GM23338 (cell line): ENCODE results near the gene IFI35. TPM values are rescaled to one million over a fixed set of nuclear protein-coding genes. Genes with fewer than 3 reads are reported as not detected.

Source experiments
- ATAC-seq: fragments of 200-7000 bp; cut with Tn5 transposase; 3 replicates; pipeline ENCODE4 v1.9.1; 2020
- DNase-seq: peaks from one replicate; pipeline ENCODE4 v3.0.0-alpha.2; 2015; ENCODE audit warnings: low spot score
- H2AFZ ChIP-seq: fragments of 200-600 bp; sonication (generic); 2 replicates; pipeline ENCODE4 v1.8.0; 2016; ENCODE audit warnings: antibody characterized with exemption, mild to moderate bottlenecking, moderate library complexity
- H3F3A ChIP-seq: fragments of 200-600 bp; sonication (generic); replicated peaks from 2 replicates; pipeline ENCODE4 v1.8.0; 2017; ENCODE audit warnings: antibody characterized with exemption, mixed run types, low read depth
- H3K27ac ChIP-seq: fragments of 200-600 bp; sonication (generic); 2 replicates; pipeline ENCODE4 v1.6.1; 2016; ENCODE audit warnings: low read depth
- H3K27me3 ChIP-seq: fragments of 200-600 bp; sonication (generic); 2 replicates; pipeline ENCODE4 v1.8.0; 2016; ENCODE audit warnings: mild to moderate bottlenecking, mixed run types, moderate library complexity; ENCODE audit not compliant: insufficient read depth
- H3K36me3 ChIP-seq: fragments of 200-600 bp; sonication (generic); 2 replicates; pipeline ENCODE4 v1.8.0; 2016; ENCODE audit warnings: mild to moderate bottlenecking; ENCODE audit not compliant: insufficient read depth
- H3K4me1 ChIP-seq: fragments of 200-600 bp; sonication (generic); 2 replicates; pipeline ENCODE4 v1.8.0; 2016; ENCODE audit warnings: mild to moderate bottlenecking, moderate library complexity; ENCODE audit not compliant: insufficient read depth
- H3K4me2 ChIP-seq: fragments of 200-600 bp; sonication (generic); 2 replicates; pipeline ENCODE4 v1.7.1; 2017; ENCODE audit warnings: mixed run types
- H3K4me3 ChIP-seq: fragments of 200-600 bp; sonication (generic); 2 replicates; pipeline ENCODE4 v1.6.1; 2016; ENCODE audit warnings: mixed run types
- H3K79me2 ChIP-seq: fragments of 200-600 bp; sonication (generic); replicated peaks from 2 replicates; pipeline ENCODE4 v1.8.0; 2017; ENCODE audit warnings: mild to moderate bottlenecking; ENCODE audit not compliant: insufficient read depth
- H3K9me2 ChIP-seq: fragments of 200-600 bp; sonication (generic); 2 replicates; pipeline ENCODE4 v1.8.0; 2017; ENCODE audit not compliant: insufficient read depth
- H4K20me1 ChIP-seq: fragments of 200-600 bp; sonication (generic); replicated peaks from 2 replicates; pipeline ENCODE4 v1.8.0; 2017; ENCODE audit warnings: mild to moderate bottlenecking; ENCODE audit not compliant: insufficient read depth
- H3K27ac Mint-ChIP-seq: 2 replicates; pipeline ENCODE4 v1.8.0; 2020; ENCODE audit warnings: inconsistent platforms, mild to moderate bottlenecking, moderate library complexity, mixed read lengths
- H3K27me3 Mint-ChIP-seq: 3 replicates; pipeline ENCODE4 v1.8.0; 2022; ENCODE audit warnings: low read depth, mild to moderate bottlenecking, moderate library complexity, mixed read lengths, inconsistent platforms; ENCODE audit not compliant: insufficient read depth, poor library complexity
- H3K36me3 Mint-ChIP-seq: 3 replicates; pipeline ENCODE4 v1.8.0; 2021; ENCODE audit warnings: low read depth, mild to moderate bottlenecking, inconsistent platforms, moderate library complexity, mixed read lengths
- H3K4me1 Mint-ChIP-seq: 3 replicates; pipeline ENCODE4 v1.8.0; 2020; ENCODE audit warnings: mild to moderate bottlenecking, inconsistent platforms, mixed read lengths
- H3K4me3 Mint-ChIP-seq: 3 replicates; pipeline ENCODE4 v1.8.0; 2021; ENCODE audit warnings: moderate library complexity, mild to moderate bottlenecking, inconsistent platforms, mixed read lengths
- H3K9me3 Mint-ChIP-seq: 3 replicates; pipeline ENCODE4 v1.8.0; 2020; ENCODE audit warnings: moderate library complexity, mild to moderate bottlenecking, inconsistent platforms, mixed read lengths
- CREB1 ChIP-seq: fragments of 250-450 bp; sonication (Bioruptor Pico); IDR thresholded peaks from 2 replicates; pipeline ENCODE4 v1.5.0; 2020; ENCODE audit warnings: low read depth, mild to moderate bottlenecking, moderate library complexity
- EZH2 ChIP-seq: fragments of 200-600 bp; sonication (generic); IDR thresholded peaks from one replicate; pipeline ENCODE4 v1.8.0; 2017; ENCODE audit warnings: antibody characterized with exemption, mild to moderate bottlenecking, low read depth; ENCODE audit not compliant: unreplicated experiment
- EZH2phosphoT487 ChIP-seq: fragments of 200-600 bp; sonication (generic); IDR thresholded peaks from one replicate; pipeline ENCODE4 v1.8.1; 2018; ENCODE audit warnings: antibody characterized with exemption; ENCODE audit not compliant: unreplicated experiment
- JUNB ChIP-seq: IDR thresholded peaks from one replicate; pipeline ENCODE4 v1.6.1; 2016; ENCODE audit warnings: antibody characterized with exemption; ENCODE audit not compliant: unreplicated experiment
- NANOG ChIP-seq: IDR thresholded peaks from 2 replicates; pipeline ENCODE4 v1.6.1; 2016; ENCODE audit warnings: antibody characterized with exemption, borderline replicate concordance
- POLR2AphosphoS5 ChIP-seq: IDR thresholded peaks from 2 replicates; pipeline ENCODE4 v1.6.1; 2016; ENCODE audit warnings: antibody characterized with exemption, low read depth
- STAT1 ChIP-seq: IDR thresholded peaks from one replicate; pipeline ENCODE4 v1.6.1; 2016; ENCODE audit warnings: antibody characterized with exemption; ENCODE audit not compliant: unreplicated experiment
- ZNF114 ChIP-seq: fragments of 250-450 bp; sonication (Bioruptor Pico); IDR thresholded peaks from 2 replicates; pipeline ENCODE4 v1.5.0; 2020; ENCODE audit warnings: mild to moderate bottlenecking, moderate library complexity
- ZNF331 ChIP-seq: fragments of 250-450 bp; sonication (Bioruptor Pico); IDR thresholded peaks from 2 replicates; pipeline ENCODE4 v1.5.0; 2020; ENCODE audit warnings: low read depth, mild to moderate bottlenecking, moderate library complexity
- polyA plus RNA-seq: library from polyadenylated mRNA; unstranded; fragments of >200 nt; fragmentation: Nextera tagmentation; extraction: Ambion mirVana; gene quantifications from 2 replicates; pipeline ENCODE4 v1.2.1, GENCODE V29; 2016
- total RNA-seq: library from RNA; depleted of rRNA; stranded (reverse); fragments of >200 nt; shearing (Covaris generic); gene quantifications from 2 replicates; pipeline ENCODE4 v1.2.3, GENCODE V29; 2014
- TF ChIP-seq, protein P1 (sequence below), 2 experiments: fragments of 200-600 bp in 1 of 2; sonication (generic) in 1 of 2; conservative IDR thresholded peaks; 2 replicates each; pipeline versions ENCODE4 v1.5.1 to v1.6.1; 2016 to 2017; ENCODE audit warnings: antibody characterized with exemption in 2 of 2, low read depth in 2 of 2, mild to moderate bottlenecking in 2 of 2, moderate library complexity in 1 of 2
- TF ChIP-seq, protein P2 (sequence below): fragments of 250-450 bp; sonication (Bioruptor Pico); IDR thresholded peaks from 2 replicates; pipeline ENCODE4 v1.5.0; 2020; ENCODE audit warnings: mild to moderate bottlenecking, moderate library complexity
- TF ChIP-seq, protein P3 (sequence below): IDR thresholded peaks from 2 replicates; pipeline ENCODE4 v1.6.1; 2016; ENCODE audit warnings: antibody characterized with exemption

Gene IFI35
- total and polyA plus RNA-seq, 2 experiments from 2014 or later = 1.8 to 2.3 TPM

DNA sequence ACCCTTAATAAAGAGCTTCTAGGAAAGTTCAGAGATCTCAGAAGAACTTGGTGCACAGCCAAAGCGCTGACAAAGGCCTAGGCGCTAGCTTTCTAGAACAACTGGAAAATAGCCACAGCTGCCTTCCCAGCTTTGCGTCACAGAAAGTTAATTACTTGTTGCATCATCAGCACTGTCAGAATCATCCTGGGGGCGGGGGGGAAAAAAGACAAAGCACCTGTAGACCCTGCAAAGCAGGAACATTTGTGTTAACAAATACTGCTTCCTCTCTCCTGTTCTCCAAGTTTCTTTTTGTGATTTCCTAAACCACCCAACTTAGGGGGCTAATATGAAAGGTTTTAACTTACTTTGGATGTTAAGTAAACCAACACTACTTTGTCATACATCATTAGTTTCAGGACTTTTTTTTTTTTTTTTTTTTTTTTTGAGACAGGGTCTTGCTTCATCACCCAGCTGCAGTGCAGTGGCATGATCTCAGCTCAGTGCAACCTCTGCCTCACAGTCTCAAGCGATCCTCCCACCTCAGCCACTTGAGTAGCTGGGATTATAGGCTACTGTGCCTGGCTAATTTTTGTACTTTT, 37.5 kb upstream of the IFI35 start:
- 0 out of 2 replicates have a peak, but pooled peaks cover 3% of the 10 kb centered on the region for H3F3A ChIP-seq

DNA sequence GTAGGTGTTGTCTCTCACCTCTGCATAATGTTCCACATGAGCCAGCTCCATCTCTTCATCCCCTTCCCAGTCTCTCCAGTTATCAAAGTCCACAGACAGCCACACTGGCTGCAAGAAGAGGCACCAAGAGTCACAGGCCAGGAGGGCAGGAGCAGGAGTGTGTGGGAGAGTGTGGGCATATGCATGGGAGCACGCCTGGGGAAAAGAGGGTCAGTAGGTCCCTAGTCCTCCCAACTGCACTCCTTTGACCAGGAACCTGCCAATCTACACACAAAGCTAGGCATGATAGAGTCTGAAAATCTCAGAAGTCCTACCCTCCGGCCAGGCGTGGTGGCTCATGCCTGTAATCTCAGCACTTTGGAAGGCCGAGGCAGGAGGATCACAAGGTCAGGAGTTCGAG, 35.0 kb upstream of the IFI35 start:
- no peak overlapping the region for H3K4me3 ChIP-seq
- Mint-ChIP-seq H3K4me1 (no peaks in the 10 kb centered on the region), H3K27ac (no peak overlapping the region), H3K27me3 (no peaks in the 10 kb centered on the region), H3K4me3 (no peak overlapping the region), H3K36me3 (peaks cover 5% of the 10 kb centered on the region; the same call in 2 of the 3 replicates), H3K9me3 (peaks cover 7% of the 10 kb centered on the region; the same call in 2 of the 3 replicates)
- no peak for ATAC-seq
- H3K4me2 ChIP-seq = no peak overlapping the region
- no peak overlapping the region for H2AFZ ChIP-seq
- DNase-seq = no peak
- H3K27ac ChIP-seq = no peak overlapping the region
- H3K9me2 ChIP-seq = no peaks in the 10 kb centered on the region; the same call in 1 of the 2 replicates
- no peaks in the 10 kb centered on the region for H3K27me3 ChIP-seq
- no peaks in the 10 kb centered on the region for H4K20me1 ChIP-seq
- no peaks in the 10 kb centered on the region for H3K4me1 ChIP-seq
- H3K36me3 ChIP-seq = no peaks in the 10 kb centered on the region
- no peaks in the 10 kb centered on the region for H3K79me2 ChIP-seq
- H3F3A ChIP-seq = no peaks in the 10 kb centered on the region
- TF ChIP-seq, protein P1, sequence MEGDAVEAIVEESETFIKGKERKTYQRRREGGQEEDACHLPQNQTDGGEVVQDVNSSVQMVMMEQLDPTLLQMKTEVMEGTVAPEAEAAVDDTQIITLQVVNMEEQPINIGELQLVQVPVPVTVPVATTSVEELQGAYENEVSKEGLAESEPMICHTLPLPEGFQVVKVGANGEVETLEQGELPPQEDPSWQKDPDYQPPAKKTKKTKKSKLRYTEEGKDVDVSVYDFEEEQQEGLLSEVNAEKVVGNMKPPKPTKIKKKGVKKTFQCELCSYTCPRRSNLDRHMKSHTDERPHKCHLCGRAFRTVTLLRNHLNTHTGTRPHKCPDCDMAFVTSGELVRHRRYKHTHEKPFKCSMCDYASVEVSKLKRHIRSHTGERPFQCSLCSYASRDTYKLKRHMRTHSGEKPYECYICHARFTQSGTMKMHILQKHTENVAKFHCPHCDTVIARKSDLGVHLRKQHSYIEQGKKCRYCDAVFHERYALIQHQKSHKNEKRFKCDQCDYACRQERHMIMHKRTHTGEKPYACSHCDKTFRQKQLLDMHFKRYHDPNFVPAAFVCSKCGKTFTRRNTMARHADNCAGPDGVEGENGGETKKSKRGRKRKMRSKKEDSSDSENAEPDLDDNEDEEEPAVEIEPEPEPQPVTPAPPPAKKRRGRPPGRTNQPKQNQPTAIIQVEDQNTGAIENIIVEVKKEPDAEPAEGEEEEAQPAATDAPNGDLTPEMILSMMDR (conservative IDR thresholded peaks at IDR 0.05; ENCODE audit: low read depth in 2 of 2) = no peak
- TF ChIP-seq, protein P2, sequence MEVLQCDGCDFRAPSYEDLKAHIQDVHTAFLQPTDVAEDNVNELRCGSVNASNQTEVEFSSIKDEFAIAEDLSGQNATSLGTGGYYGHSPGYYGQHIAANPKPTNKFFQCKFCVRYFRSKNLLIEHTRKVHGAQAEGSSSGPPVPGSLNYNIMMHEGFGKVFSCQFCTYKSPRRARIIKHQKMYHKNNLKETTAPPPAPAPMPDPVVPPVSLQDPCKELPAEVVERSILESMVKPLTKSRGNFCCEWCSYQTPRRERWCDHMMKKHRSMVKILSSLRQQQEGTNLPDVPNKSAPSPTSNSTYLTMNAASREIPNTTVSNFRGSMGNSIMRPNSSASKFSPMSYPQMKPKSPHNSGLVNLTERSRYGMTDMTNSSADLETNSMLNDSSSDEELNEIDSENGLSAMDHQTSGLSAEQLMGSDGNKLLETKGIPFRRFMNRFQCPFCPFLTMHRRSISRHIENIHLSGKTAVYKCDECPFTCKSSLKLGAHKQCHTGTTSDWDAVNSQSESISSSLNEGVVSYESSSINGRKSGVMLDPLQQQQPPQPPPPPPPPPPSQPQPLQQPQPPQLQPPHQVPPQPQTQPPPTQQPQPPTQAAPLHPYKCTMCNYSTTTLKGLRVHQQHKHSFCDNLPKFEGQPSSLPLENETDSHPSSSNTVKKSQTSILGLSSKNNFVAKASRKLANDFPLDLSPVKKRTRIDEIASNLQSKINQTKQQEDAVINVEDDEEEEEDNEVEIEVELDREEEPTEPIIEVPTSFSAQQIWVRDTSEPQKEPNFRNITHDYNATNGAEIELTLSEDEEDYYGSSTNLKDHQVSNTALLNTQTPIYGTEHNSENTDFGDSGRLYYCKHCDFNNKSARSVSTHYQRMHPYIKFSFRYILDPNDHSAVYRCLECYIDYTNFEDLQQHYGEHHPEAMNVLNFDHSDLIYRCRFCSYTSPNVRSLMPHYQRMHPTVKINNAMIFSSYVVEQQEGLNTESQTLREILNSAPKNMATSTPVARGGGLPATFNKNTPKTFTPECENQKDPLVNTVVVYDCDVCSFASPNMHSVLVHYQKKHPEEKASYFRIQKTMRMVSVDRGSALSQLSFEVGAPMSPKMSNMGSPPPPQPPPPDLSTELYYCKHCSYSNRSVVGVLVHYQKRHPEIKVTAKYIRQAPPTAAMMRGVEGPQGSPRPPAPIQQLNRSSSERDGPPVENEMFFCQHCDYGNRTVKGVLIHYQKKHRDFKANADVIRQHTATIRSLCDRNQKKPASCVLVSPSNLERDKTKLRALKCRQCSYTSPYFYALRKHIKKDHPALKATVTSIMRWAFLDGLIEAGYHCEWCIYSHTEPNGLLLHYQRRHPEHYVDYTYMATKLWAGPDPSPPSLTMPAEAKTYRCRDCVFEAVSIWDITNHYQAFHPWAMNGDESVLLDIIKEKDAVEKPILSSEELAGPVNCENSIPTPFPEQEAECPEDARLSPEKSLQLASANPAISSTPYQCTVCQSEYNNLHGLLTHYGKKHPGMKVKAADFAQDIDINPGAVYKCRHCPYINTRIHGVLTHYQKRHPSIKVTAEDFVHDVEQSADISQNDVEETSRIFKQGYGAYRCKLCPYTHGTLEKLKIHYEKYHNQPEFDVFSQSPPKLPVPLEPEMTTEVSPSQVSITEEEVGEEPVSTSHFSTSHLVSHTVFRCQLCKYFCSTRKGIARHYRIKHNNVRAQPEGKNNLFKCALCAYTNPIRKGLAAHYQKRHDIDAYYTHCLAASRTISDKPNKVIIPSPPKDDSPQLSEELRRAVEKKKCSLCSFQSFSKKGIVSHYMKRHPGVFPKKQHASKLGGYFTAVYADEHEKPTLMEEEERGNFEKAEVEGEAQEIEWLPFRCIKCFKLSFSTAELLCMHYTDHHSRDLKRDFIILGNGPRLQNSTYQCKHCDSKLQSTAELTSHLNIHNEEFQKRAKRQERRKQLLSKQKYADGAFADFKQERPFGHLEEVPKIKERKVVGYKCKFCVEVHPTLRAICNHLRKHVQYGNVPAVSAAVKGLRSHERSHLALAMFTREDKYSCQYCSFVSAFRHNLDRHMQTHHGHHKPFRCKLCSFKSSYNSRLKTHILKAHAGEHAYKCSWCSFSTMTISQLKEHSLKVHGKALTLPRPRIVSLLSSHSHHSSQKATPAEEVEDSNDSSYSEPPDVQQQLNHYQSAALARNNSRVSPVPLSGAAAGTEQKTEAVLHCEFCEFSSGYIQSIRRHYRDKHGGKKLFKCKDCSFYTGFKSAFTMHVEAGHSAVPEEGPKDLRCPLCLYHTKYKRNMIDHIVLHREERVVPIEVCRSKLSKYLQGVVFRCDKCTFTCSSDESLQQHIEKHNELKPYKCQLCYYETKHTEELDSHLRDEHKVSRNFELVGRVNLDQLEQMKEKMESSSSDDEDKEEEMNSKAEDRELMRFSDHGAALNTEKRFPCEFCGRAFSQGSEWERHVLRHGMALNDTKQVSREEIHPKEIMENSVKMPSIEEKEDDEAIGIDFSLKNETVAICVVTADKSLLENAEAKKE (CRISPR knock-in tag) = no peak
- TF ChIP-seq STAT1 (no peak), EZH2phosphoT487 (no peak), NANOG (no peak), ZNF331 (CRISPR knock-in tag) (no peak), POLR2AphosphoS5 (no peak), EZH2 (no peak), CREB1 (CRISPR knock-in tag) (no peak), ZNF114 (no peak)
- TF ChIP-seq, protein P3, sequence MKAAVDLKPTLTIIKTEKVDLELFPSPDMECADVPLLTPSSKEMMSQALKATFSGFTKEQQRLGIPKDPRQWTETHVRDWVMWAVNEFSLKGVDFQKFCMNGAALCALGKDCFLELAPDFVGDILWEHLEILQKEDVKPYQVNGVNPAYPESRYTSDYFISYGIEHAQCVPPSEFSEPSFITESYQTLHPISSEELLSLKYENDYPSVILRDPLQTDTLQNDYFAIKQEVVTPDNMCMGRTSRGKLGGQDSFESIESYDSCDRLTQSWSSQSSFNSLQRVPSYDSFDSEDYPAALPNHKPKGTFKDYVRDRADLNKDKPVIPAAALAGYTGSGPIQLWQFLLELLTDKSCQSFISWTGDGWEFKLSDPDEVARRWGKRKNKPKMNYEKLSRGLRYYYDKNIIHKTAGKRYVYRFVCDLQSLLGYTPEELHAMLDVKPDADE = no peak

More for the DNA sequence above, 37.5 kb upstream of the IFI35 start:
- Histone ChIP-seq H3K4me2 (no peak overlapping the region), H3K4me1 (no peaks in the 10 kb centered on the region), H2AFZ (no peak overlapping the region), H3K27me3 (no peaks in the 10 kb centered on the region), H3K27ac (peak overlapping the region; percentile 74), H3K36me3 (no peaks in the 10 kb centered on the region), H3K4me3 (no peak overlapping the region), H4K20me1 (no peaks in the 10 kb centered on the region), H3K79me2 (no peaks in the 10 kb centered on the region), H3K9me2 (no peaks in the 10 kb centered on the region; the same call in 1 of the 2 replicates)
- peaks cover 7% of the 10 kb centered on the region for H3K27me3 Mint-ChIP-seq
- no peak for DNase-seq
- H3K9me3 Mint-ChIP-seq = peaks cover 13% of the 10 kb centered on the region; the same call in 2 of the 3 replicates
- H3K36me3 Mint-ChIP-seq = peaks cover 5% of the 10 kb centered on the region; the same call in 2 of the 3 replicates
- ATAC-seq = no peak
- TF ChIP-seq POLR2AphosphoS5 = no peak
- TF ChIP-seq ZNF114 = no peak
- TF ChIP-seq JUNB = no peak
- H3K27ac Mint-ChIP-seq = no peak overlapping the region
- H3K4me1 Mint-ChIP-seq = no peaks in the 10 kb centered on the region; the same call in 2 of the 3 replicates
- H3K4me3 Mint-ChIP-seq = no peak overlapping the region
